Midbrain (tissue), 1 donor: ENCODE results near the gene FAM177A1.
"Not testable (repeated sequence)": the region's sequence is repeated elsewhere in the genome, so short reads cannot be mapped to it uniquely, and the experiment has no call there.

Experiments used
- DNase-seq: peaks from one replicate; lab custom pipeline; 2025; lab: John Stamatoyannopoulos, UW

The FAM177A1 gene

GRCh38 chr14:35061113-35061791 lies 15.2 kb downstream of the FAM177A1 start:
- not testable (repeated sequence) for DNase-seq

DNA sequence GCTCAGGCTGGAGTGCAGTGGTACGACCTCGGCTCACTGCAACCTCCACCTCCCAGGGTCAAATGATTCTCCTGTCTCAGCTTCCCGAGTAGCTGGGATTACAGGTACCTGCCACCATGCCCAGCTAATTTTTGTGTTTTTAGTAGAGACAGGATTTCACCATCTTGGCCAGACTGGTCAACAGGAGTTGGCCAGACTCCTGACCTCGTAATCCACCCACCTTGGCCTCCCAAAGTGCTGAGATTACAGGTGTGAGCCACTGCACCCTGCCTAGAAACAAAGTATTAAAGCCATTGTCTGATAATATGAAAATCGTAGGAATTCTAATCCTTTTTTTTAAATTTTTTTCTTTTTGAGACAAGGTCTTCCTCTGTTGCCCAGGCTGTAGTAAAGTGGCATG lies 19.7 kb downstream of the FAM177A1 start:
- not testable (repeated sequence) for DNase-seq

DNA sequence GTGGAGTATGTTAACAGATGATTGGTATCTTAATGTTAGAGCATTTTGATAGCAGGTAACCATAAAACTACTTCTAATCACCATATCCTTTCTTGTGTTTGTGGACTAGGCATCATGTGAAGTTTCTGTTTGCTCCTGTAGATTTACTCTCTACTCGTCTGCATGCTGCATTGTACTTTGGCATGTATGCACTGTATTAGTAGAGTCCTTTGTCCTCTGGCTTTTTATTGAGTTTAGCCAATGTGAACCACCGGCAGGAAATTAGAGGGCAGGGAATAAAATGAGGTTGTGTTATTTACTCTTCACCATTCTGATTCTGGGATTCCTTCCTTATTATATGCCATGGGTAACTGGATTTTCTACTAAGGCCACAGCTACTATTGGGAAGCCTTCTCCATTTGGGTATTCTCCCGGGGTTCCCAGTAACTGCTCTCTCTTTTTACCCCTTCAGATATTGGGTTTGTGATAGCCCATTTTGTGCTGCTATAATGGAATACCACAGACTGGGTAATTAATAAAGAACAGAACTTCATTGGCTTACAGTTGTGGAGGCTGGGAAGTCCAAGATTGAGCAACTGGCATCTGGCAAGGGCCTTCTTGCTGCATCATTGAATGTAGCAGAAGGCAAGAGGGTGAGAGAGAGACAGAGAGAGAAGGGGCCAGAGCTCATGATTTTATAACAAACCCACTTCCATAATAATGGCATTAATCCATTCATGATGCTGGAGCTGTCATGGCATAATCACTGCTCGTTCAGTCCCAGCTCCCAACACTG lies 22.4 kb downstream of the FAM177A1 start:
- no peak for DNase-seq

DNA sequence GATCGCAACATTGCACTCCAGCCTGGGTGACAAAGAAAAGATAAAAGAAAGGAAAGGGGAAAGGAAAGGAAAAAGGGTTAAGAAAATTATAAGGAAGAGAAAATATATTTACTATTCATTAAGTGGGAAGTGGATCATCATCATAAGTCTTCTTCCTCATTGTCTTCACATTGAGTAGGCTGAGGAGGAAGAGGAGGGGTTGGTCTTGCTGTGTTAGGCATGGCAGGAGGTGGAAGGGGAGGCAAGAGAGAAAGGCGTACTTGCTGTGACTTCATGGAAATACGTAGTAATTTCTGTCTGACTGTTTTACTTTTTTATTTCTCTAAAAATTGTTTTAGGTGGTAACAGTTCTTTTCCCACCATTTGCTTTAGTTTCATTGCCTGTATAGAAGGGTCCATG lies 26.2 kb downstream of the FAM177A1 start:
- no peak for DNase-seq

GRCh38 chr14:35073486-35073885 lies 27.4 kb downstream of the FAM177A1 start:
- no peak for DNase-seq

DNA sequence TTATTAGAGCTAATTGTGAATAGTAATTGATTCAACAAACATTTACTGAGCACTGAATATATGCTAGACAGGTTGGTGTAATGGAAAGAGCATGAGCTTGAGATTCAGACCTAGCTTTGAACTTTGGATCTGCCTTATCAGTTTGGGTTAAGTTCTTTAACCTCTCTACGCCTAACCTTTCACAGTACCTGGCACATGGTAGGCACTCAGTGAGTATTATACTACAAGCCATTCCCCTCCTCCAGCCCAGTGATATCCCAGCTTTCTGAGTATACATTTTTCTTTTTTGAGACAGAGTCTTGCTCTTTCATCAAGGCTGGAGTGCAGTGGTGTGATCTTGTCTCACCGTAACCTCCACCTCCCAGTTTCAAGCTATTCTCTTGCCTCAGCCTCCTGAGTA lies 32.0 kb downstream of the FAM177A1 start:
- no peak for DNase-seq

DNA sequence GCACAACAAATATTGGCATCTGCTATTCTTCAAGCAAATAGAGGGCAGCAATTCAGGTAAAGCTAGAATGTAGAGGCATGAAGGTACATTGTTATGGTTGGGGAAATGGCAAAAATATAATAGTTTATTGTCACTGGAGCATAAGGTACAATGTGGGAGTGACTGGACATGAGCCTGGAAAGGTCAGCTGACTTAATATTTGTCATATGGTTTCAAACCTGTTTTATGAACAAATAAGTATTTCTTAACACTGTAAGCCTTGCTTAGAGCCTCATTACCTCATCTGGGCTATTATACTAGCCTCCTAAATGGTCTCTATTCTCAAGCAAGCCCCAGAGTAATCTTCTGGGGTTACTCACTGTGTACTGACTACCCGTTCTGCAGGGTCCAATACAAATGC lies 33.7 kb downstream of the FAM177A1 start:
- DNase-seq = no peak

- no peak for DNase-seq
These were observed 37.6 kb downstream of the FAM177A1 start for GRCh38 chr14:35083530-35084150.

DNA sequence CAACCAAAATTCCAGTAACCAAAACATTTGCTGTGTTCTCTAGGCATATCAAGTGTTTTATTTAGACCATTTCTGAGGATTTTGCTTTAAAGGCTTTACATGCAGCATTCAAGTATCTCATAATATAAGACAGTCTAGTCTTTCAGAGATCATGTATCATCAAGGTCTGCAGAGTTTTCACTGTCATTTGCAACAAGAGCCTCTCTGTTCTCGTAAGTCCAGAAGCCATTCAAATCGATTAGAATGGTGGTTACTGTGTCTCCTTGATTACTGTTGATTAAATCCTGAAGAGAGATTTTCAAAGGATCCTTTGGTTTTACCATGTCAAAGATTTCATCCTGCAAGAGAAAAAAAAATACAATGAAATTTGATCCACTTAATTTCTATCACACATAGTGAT lies 39.4 kb downstream of the FAM177A1 start:
- DNase-seq = no peak

DNA sequence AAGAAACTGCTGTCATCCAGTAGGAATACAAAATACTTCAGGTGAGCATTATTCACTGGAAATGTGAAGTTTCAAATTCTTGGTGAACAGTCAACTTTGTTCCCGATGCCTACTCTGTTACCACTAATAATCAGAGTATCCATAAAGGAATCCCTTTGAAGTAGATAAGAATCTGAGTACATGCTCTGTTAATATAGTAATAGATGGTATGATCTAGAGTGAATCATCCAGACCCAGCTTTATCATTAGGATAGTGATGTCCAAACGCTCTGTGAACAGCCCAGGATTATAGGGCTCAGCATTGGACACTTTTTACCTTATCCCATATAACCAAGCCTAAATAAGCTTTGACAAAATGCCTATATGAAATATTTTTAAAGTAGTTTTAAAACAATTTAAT lies 42.4 kb downstream of the FAM177A1 start:
- DNase-seq = no peak

DNA sequence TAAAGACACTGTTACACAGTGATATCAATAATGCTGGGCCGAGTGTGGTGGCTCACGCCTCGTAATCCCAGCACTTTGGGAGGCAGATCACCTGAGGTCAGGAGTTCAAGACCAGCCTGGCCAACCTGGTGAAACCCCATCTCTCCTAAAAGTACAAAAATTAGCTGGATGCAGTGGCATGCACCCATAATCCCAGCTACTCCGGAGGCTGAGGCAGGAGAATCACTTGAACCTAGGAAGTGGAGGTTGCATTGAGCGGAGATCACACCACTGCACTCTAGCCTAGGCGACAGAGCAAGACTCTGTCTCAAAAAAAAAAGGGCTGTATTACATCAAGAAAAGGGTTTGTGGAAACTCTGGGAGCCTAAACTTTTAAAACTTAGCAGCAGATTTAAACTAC lies 48.6 kb downstream of the FAM177A1 start:
- DNase-seq = not testable (repeated sequence)

DNA sequence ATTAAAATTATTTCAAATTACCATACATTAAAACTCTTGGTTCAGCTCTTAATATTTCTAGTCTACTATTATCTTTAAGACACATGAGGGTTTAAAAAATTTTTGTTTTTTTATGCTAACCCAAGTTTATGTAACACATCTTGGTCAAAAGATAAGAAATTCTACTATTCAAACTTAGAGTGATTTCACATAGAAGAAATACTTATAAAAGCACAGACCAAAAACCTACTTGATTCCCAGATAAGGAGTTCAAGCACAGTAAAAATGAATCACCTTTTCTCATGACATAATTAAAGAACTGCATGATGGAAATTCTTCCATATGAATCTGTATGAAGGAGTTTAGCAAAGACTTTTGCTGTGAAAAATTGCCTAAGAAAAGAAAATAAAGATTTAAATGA lies 61.8 kb downstream of the FAM177A1 start:
- no peak for DNase-seq

DNA sequence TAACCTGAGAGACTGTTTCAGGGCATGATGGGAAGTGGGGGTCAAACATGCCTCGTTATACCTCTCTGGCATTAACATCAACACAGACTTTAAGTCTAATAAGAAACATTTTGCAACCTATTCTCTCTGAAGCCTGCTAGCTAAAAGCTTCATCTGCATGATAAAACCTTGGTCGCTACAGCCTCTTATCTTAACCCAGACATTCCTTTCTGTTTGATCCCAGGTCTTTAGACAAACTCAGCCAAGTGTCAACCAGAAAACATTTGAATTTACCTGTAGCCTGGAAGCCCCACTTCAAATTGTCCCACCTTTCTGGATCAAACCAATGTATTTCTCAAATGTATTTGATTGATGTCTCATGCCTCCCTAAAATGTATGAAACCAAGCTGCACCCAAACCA lies 66.6 kb downstream of the FAM177A1 start:
- DNase-seq = no peak

GRCh38 chr14:35113308-35113950 lies 67.4 kb downstream of the FAM177A1 start:
- DNase-seq = no peak

DNA sequence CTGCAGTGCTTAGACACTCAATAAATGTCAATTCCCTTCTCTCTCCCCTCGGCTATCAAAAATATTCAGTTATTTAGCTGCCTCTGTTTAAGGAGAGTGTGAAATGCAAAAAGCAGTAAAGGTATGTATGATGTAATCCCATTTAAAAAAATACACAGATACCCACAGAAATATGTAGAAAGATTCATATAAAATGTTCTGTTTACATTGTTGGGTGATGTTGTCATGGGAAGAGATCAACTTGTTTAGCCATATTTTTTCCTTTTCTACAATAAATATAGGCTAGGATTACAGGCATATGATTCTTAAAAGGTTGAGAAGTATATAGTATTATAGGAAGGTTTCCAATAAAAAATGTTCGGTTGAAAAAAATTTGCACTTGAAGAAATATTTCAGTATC lies 68.0 kb downstream of the FAM177A1 start:
- no peak for DNase-seq

- DNase-seq = no peak
These were observed 70.2 kb downstream of the FAM177A1 start for GRCh38 chr14:35116242-35116641.

DNA sequence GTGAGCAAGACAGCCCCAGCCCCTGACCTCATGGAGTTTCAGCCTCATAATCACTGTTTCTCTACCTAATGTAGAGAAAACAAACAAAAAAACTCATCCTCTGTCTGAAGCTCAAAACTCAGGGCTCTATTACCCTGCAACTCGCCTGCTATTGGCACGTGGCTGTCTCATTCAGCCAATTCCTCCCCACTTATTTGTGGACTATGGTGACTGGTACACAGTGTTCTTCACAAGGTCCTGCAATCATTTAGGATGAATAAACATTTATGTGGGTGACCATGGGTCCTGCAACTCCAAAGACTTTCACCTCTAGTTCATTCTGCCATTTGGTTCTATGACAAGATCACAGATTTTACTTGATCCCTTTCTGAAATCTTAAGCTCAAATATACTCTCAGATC lies 71.0 kb downstream of the FAM177A1 start:
- DNase-seq = no peak

- no peak for DNase-seq
These were observed 75.2 kb downstream of the FAM177A1 start for GRCh38 chr14:35121026-35121886.

- peak; percentile 94 for DNase-seq
These were observed 76.0 kb downstream of the FAM177A1 start, which contains the start of the genes PPP2R3C and PRORP for GRCh38 chr14:35121887-35122695. TSS of gene PPP2R3C (minus strand) at chr14:35121990. CDS start at chr14:35121959, 31 bp downstream. TSS of gene PRORP (plus strand) at chr14:35122552. CDS start at chr14:35123246, 694 bp downstream.

GRCh38 chr14:35122696-35123387 lies 76.8 kb downstream of the FAM177A1 start:
- DNase-seq = no peak
